NOMO-1 (cell line): ENCODE data around the gene ARHGAP10.

Experiments used
- DNase-seq, 2 experiments: peaks; one replicate each; lab custom pipeline; 2025; ENCODE audit not compliant: unreplicated experiment in 2 of 2; lab: John Stamatoyannopoulos, UW

Gene ARHGAP10

DNA sequence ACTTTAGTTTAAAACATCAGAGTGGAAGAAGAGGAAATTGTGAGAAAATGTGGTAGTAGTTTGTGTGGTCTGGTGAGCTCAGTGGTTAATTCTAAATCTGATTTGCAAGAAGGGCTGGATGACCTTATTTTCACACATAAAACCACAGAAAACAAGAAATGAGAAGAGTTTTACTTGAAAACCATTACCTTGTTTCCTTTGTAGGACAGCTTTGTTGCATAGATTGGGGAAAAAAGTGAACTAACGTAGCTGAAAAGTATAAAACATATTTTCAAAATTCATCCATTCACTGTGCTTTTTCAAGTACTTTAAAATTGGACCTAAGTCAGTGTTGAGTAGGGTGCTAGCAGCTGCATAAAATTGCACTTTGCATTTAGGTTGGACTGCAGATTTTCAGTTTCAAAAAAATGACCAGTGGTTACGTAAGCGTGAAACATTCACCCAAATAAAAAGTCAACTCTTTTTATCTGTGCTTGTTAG lies 211.3 kb downstream of the ARHGAP10 start:
- peak; percentile 25 to 67 for DNase-seq

- DNase-seq, result peak in 1 of 2 experiments; percentile 49
Measured at GRCh38 chr4:147944249-147944648, 212.4 kb downstream of the ARHGAP10 start.

DNA sequence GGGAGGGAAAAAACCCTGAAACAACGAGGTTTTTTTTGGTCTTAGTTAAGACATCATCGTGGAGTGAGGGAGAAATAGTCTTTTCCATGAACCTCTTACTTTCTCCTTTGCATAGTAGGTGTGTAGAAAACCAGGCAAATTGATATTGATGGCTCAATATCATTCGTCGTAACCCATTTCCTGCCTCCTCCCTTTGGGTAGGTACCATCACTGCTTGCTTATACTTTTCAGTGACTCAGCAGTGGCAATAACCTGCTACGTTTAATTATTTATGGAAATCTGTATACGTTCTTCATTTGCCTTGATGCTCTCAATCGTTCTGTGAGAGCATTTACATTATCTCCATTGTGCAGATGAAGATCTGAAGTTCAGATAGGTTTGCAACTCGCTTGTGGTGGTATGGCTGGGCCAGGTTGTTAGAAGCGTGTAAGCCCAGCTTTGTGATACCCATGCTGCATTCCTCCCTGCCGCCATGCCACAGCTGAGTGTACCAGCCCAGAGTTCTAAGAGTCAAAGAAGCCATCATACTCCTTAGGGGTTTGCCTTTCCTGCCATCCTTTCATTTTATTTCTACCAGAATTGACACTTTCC lies 212.9 kb downstream of the ARHGAP10 start:
- no peak for DNase-seq

- no peak for DNase-seq
Measured at GRCh38 chr4:147948336-147948735, 216.4 kb downstream of the ARHGAP10 start.

DNA sequence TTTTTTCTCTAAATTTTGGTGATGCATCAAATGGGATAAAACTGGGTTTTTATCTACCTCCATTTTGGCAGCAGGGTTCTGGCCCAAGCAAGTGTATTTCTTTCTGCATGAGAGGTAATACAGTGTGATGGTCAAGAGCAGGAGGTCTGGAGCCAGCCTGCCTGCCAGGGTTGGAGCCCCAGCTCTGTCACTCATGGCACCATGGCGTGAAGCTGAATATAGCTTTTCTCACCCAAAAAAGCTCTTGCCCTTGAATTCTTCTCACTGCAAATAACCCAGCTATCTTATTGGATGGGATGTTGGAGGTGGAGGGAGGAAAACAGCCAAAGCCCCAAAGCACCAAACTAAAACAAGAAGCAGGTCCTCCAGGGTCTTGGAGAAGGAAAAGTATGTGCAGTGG lies 218.4 kb downstream of the ARHGAP10 start:
- DNase-seq, result no peak

DNA sequence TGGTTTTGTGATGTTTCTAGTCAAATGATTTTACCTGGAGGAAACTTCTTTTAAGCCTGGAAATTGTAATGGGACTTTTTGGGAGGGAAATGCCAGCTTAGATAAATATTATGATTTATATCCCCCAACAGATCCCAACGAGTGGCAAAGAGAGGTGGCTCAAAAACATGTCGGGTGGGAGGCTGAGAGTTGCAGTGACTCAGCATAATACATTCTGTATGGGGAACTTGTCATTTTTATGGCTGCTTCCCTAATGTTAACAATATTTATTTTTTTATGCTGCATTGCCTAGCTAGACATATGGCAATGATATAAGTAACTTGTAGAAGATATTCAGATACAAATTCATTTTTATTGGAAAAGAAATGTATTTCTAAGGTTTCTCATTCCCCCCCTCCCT lies 219.0 kb downstream of the ARHGAP10 start:
- peak in 1 of 2 experiments; percentile 20 for DNase-seq

GRCh38 chr4:147954850-147955249 lies 223.0 kb downstream of the ARHGAP10 start:
- no peak for DNase-seq

DNA sequence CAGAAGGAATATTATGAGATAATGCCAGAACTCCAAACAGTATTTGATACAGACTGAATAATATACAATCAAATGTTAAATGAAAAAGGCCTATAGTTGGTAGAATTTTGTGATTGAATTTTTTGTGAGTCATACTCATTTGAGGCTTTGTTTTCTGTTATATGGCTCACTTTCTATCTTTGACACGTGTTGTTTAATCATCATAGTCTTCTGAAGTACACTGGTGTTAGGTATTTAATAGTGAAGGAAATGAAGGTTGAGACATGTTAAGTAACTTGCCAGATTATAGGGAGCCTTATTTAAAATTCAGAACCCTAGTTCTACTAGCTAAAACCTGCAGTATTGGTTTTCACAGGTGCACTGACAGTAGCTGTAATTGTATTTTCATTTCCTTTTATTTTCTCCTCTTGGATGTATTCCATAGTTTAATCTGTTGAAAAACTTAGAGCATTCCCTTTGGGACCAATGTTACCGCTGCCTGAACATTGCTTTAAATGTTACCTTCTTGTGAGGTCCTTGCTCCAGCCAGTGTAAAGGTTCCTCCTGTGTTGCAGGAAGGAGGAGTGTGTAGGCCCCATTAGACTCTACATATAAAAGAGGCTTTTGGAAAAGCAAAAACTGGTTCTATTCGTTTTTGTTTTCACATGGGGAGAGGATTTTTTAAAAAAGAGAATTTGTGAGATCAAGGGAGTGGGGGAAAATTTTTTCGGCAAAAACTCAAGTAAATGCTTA lies 224.1 kb downstream of the ARHGAP10 start:
- no peak for DNase-seq

DNA sequence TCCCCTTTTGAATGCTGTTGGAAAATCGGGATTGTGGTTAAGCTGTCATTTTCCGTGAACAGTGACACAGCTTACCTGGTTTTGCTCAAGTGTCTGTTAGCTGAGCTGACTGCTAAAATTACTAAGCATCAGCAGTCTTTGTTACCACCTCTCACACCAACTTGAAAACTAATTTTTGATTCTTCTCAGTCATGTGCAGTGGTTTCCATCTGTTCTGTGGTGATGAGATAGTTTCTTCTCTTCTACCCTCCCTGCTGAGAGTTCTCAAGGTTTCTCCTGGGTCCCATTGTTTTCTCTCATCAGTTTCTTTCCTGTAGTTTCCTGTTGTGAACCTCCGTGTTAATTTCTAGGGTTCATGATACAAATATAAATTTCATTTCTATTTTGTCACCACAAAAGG lies 225.6 kb downstream of the ARHGAP10 start:
- no peak for DNase-seq

DNA sequence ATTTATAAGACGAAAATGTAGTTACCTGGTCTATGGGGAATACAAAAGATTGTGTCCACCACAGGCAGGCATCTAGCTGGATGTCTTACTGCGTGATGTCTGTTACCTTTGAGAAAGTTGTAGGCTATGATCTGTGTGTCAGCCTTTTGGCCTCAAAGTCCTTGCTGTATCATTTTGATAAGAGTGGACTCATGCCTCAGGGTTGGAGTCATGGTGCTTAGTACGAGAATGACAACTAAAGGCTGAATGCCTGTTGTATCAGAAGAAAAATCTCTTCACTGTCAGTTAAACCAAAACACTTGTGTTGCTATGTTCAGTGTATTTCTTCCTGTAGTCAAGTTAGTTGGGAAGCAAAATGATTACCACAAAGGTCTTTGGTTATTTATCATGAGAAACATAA lies 226.2 kb downstream of the ARHGAP10 start:
- no peak for DNase-seq

DNA sequence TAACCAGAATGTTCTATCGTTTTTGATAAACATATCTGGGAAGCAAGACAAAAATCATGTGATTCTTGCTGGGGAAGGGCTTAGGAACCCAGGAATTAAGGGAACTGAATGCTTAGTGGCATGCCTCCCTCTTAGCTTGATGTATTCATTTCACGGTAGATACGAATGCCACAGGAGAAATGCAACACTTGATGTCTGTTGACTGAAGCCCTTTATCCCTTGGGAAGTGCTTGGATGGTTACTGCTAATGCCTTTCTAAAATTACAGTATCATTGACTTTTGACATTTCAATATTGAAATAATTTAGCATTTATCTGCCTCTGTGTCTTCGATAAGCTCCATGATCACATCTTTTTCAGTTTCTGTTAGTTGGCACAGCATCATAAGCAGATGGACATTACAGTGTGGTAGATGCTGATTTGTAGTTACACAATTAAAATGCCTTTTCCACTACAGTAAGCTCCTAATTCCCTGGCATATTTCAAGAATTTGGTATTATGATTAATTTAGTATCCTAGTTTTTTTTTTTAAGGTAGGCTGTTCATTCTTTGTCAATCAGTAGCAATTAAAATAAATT lies 226.7 kb downstream of the ARHGAP10 start:
- no peak for DNase-seq

- DNase-seq, result no peak
Measured at GRCh38 chr4:147960971-147961370, 229.1 kb downstream of the ARHGAP10 start.

DNA sequence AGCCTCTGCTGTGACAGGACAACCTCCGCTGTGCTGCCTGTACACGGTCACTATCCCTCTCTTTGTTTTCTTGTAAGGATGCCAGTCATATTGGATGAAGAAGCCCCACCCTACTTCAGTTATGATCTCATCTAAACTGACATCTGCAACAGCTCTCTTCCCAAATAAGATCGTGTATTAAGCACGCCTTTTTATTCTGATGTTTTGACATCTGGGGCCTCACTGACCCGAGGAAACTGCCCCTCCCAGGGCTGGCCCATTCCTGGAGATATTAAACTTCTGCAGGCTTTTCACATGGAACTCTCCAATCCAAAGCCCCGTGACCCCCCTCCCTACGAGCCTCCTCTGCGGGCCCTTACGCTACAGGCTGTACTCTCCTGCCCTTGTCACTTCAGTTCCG lies 232.0 kb downstream of the ARHGAP10 start:
- no peak for DNase-seq

DNA sequence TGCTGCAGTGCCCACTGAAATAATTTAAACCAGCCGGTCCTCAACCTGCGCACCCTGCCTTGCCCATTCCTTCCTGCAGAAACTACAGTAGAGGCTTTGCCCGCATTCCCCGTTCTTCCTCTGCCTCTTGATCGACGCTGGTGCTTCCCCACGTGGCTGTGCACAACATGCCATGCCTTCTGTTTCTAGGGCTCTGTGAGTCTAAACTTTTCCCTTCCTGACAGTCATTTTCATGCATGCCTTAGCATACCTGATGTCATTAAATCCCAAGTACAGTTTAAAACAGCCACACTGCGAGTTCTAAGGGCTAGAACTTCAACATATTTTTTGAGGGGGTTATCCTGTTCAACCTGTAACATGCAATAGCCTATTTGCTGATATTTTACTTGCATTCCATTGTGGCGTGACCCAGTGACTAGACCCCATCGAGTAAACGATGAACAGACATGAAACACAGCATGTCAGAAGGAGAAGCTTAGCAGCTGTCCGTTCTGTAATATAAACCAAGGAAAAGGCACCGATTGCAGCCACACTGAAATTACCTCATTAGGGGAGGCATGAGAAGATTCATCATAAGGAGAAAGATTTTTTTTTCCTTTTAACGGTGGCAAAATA lies 232.5 kb downstream of the ARHGAP10 start:
- no peak for DNase-seq

GRCh38 chr4:147965056-147965455 lies 233.2 kb downstream of the ARHGAP10 start:
- DNase-seq, result no peak

DNA sequence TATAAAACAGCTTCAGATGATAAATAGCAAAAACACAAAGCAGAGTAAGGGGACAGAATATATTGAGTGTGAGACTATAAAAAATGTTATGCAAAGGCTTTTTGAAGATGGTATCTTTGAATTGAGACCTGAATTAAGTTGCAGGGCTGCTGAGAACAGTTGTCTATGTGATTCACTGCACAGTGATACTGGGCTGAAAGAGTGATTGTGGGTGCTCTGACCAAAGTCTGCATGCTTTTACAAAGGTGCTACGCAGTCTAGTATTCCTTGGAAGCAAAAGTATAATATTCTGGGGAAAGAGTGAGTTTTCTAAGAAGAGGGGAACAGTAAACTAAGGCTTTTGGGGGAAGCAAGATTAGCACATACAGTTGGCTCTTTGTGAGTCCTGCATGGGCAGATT lies 234.0 kb downstream of the ARHGAP10 start:
- no peak for DNase-seq

GRCh38 chr4:147968641-147969040 lies 236.8 kb downstream of the ARHGAP10 start:
- DNase-seq, result no peak

DNA sequence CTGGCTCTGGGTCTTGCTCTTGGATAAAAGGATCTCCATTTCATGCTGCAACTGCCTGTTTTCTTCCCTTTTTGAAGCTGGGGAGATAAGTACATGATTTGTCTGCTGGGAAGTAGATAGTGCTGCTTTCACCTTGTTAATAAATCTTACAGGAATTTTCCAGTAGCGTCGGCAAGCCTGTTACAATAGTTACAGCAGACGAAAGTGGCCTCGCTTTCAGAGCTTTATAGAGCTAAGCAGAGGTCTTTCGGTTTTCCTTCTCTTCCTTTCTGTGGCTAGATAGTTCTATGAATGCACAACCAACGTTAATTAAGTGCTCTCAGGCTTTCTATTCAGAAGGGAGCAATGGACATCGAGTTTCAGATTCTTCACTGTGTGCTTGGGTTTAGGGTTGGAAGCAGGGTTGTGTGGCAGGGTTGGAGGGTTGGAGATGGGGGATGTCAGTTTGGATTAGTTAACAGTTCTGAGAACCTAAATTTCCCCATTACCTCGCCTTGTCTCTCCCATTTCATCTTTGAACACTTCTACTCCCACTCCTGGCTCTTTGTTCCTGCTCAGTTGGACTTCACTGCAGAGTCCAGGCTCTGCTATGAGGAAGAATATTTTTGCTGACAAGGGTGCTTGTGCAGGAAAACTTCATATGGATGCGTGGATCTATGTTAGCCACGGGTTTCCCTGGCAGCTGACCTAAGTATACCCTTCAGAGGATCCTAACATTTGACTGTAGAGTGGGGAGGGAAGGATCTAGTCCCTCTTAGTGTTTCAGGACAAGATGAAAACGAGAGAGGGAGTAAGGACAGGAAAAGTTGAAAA lies 237.9 kb downstream of the ARHGAP10 start:
- no peak for DNase-seq

DNA sequence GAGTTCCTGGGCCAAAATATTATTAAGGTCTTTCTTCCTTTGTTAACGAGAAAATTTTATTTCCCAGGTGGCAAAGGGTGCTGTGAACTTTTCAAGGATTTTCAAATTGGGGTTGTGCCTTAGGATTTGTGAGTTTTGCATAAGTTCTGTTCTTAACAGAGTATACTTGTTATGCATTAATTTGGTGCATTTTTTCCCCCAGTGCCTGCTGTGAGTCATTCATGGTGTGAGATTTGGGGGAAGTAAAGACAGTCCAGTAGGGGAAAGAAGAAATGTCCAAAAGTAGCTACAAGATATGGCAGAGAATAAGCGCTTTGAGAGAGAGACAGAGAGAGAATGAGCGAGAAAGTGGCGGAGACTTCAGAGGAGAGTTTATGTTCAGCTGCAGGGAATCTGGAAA lies 239.2 kb downstream of the ARHGAP10 start:
- DNase-seq, result no peak

DNA sequence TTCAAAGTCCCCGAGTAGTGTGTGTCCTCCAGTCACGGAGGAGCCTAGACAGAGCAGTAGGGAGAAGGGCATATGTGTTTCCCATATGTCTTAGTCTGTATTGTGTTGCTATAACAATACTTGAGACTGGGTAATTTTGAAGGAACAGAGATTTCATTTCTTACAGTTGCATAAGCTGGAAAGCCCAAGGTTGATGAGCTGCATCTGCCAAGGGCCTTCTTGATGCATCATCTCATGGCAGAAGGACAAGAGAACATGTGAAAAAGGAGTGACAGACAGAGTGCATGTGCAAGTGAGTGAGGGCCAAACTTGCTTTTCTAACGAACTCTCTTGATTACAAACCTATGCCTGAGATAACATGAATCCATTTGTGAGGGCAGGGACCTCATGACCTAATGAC lies 243.4 kb downstream of the ARHGAP10 start:
- no peak for DNase-seq
